ENCODE results near the gene TCEANC2.
"Not testable (repeated sequence)": the region's sequence is repeated elsewhere in the genome, so short reads cannot be mapped to it uniquely, and the experiment has no call there.

Gene TCEANC2

GRCh38 chr1:54027848-54028247 is 25.6 kb upstream of the TCEANC2 start:
- DNase-seq (ENCODE audit: low read depth, low spot score): no peak

GRCh38 chr1:54028306-54029251 is 24.8 kb upstream of the TCEANC2 start:
- no peak for DNase-seq (ENCODE audit: low read depth, low spot score)

- DNase-seq (ENCODE audit: low read depth, low spot score): no peak
Observed at GRCh38 chr1:54037476-54037875, 15.9 kb upstream of the TCEANC2 start.

- DNase-seq (ENCODE audit: low read depth, low spot score): no peak
Observed at GRCh38 chr1:54041806-54042205, 11.6 kb upstream of the TCEANC2 start.

GRCh38 chr1:54045496-54045895 is 7.9 kb upstream of the TCEANC2 start:
- DNase-seq (ENCODE audit: low read depth, low spot score): no peak

- DNase-seq (ENCODE audit: low read depth, low spot score): no peak
Observed at GRCh38 chr1:54046671-54047383, 6.6 kb upstream of the TCEANC2 start.

GRCh38 chr1:54047384-54048305 is 5.8 kb upstream of the TCEANC2 start:
- no peak for DNase-seq (ENCODE audit: low read depth, low spot score)

GRCh38 chr1:54050435-54050834 is 3.0 kb upstream of the TCEANC2 start:
- not testable (repeated sequence) for DNase-seq (ENCODE audit: low read depth, low spot score)

GRCh38 chr1:54051933-54052430 is 1.4 kb upstream of the TCEANC2 start:
- no peak for DNase-seq (ENCODE audit: low read depth, low spot score)

GRCh38 chr1:54052431-54052933 is 926 bp upstream of the TCEANC2 start:
- DNase-seq (ENCODE audit: low read depth, low spot score): no peak

- no peak for DNase-seq (ENCODE audit: low read depth, low spot score)
Observed at GRCh38 chr1:54053745-54054437, 483 bp downstream of the TCEANC2 start.

- no peak for DNase-seq (ENCODE audit: low read depth, low spot score)
Observed at GRCh38 chr1:54054438-54054749, 986 bp downstream of the TCEANC2 start.

GRCh38 chr1:54064299-54064698 is 10.9 kb downstream of the TCEANC2 start:
- DNase-seq (ENCODE audit: low read depth, low spot score): no peak

- no peak for DNase-seq (ENCODE audit: low read depth, low spot score)
Observed at GRCh38 chr1:54069791-54070170, 16.4 kb downstream of the TCEANC2 start.

- DNase-seq (ENCODE audit: low read depth, low spot score): no peak
Observed at GRCh38 chr1:54070171-54070837, 16.9 kb downstream of the TCEANC2 start.

GRCh38 chr1:54077359-54077758 is 24.0 kb downstream of the TCEANC2 start:
- DNase-seq (ENCODE audit: low read depth, low spot score): no peak

- DNase-seq (ENCODE audit: low read depth, low spot score): no peak
Observed at GRCh38 chr1:54080598-54081049, 27.2 kb downstream of the TCEANC2 start.

- DNase-seq (ENCODE audit: low read depth, low spot score): peak; percentile 13
Observed at GRCh38 chr1:54081306-54082270, 28.2 kb downstream of the TCEANC2 start.

GRCh38 chr1:54084794-54085193 is 31.4 kb downstream of the TCEANC2 start:
- DNase-seq (ENCODE audit: low read depth, low spot score): no peak

Measured in activated naive CD8-positive, alpha-beta T cell treated with anti-CD3 and anti-CD28 coated beads, Interleukin-2, amount 50 U/mL, for 16 hours (primary cell).